HG03520 (cell line): ENCODE data around the gene EEF2K.
A peak's percentile ranks its signal among the peaks of the same experiment; 100 is the strongest.
"Not testable (repeated sequence)": the region's sequence is repeated elsewhere in the genome, so short reads cannot be mapped to it uniquely, and the experiment has no call there.

Experiments used
- ATAC-seq: cut with Tn5 transposase; IDR thresholded peaks from one replicate; pipeline ENCODE4 v1.9.1; 2021; ENCODE audit warnings: mild to moderate bottlenecking, moderate library complexity; ENCODE audit not compliant: unreplicated experiment

The EEF2K gene

GRCh38 chr16:22206013-22206841 lies at the start of gene EEF2K:
EEF2K (plus strand) TSS chr16:22206278; CDS start chr16:22225730, 19,452 bp downstream.
- peak; percentile 81 for ATAC-seq

- no peak for ATAC-seq
These were observed 44.7 kb upstream of the EEF2K start for GRCh38 chr16:22161401-22161800.

GRCh38 chr16:22161999-22162655 lies 44.0 kb upstream of the EEF2K start, which contains the start of gene SDR42E2:
SDR42E2 (plus strand) TSS chr16:22162506; CDS start chr16:22165583, 3,077 bp downstream.
- ATAC-seq, result no peak

- no peak for ATAC-seq
These were observed 43.4 kb upstream of the EEF2K start for GRCh38 chr16:22162656-22163009.

- ATAC-seq, result no peak
These were observed 42.3 kb upstream of the EEF2K start for GRCh38 chr16:22163806-22164205.

- ATAC-seq, result no peak
These were observed 41.6 kb upstream of the EEF2K start for GRCh38 chr16:22164482-22164881.

GRCh38 chr16:22165508-22166285 lies 40.4 kb upstream of the EEF2K start:
- no peak for ATAC-seq

GRCh38 chr16:22171953-22172352 lies 34.1 kb upstream of the EEF2K start:
- no peak for ATAC-seq

GRCh38 chr16:22172642-22173041 lies 33.4 kb upstream of the EEF2K start:
- ATAC-seq, result not testable (repeated sequence)

- ATAC-seq, result no peak
These were observed 31.4 kb upstream of the EEF2K start for GRCh38 chr16:22174642-22175041.

GRCh38 chr16:22177968-22178930 lies 27.8 kb upstream of the EEF2K start:
- no peak for ATAC-seq

GRCh38 chr16:22181426-22181825 lies 24.7 kb upstream of the EEF2K start:
- ATAC-seq, result no peak

- no peak for ATAC-seq
These were observed 24.2 kb upstream of the EEF2K start for GRCh38 chr16:22181843-22182242.

GRCh38 chr16:22183335-22183734 lies 22.7 kb upstream of the EEF2K start:
- ATAC-seq, result no peak

- no peak for ATAC-seq
These were observed 22.0 kb upstream of the EEF2K start for GRCh38 chr16:22183901-22184614.

- no peak for ATAC-seq
These were observed 21.5 kb upstream of the EEF2K start for GRCh38 chr16:22184615-22184968.

- ATAC-seq, result no peak
These were observed 19.6 kb upstream of the EEF2K start for GRCh38 chr16:22186517-22186916.

GRCh38 chr16:22188267-22188594 lies 17.8 kb upstream of the EEF2K start:
- no peak for ATAC-seq

GRCh38 chr16:22188595-22189442 lies 17.3 kb upstream of the EEF2K start:
- no peak for ATAC-seq
